DOHH2 (cell line): Measurements from ENCODE around the gene OR10T2.

Source experiments
- H3F3A ChIP-seq: fragments of 200-600 bp; sonication (generic), shearing (Covaris generic); 2 replicates; pipeline ENCODE4 v1.6.0; 2016; ENCODE audit warnings: antibody characterized with exemption, mild to moderate bottlenecking; ENCODE audit not compliant: control insufficient read depth, insufficient read depth
- H3K27ac ChIP-seq: fragments of 200-600 bp; sonication (generic); 2 replicates; pipeline ENCODE4 v1.5.1; 2014; ENCODE audit warnings: low read depth, mild to moderate bottlenecking, low read length, moderate library complexity
- H3K27me3 ChIP-seq: fragments of 200-600 bp; sonication (generic); 2 replicates; pipeline ENCODE4 v1.6.1; 2014; ENCODE audit warnings: mild to moderate bottlenecking, low read length, mixed read lengths; ENCODE audit not compliant: control insufficient read depth
- H3K36me3 ChIP-seq: fragments of 200-600 bp; sonication (generic); 2 replicates; pipeline ENCODE4 v1.6.1; 2014; ENCODE audit warnings: mild to moderate bottlenecking, low read length, moderate library complexity, mixed read lengths; ENCODE audit not compliant: control insufficient read depth
- H3K4me1 ChIP-seq: fragments of 200-600 bp; sonication (generic); 2 replicates; pipeline ENCODE4 v1.6.1; 2014; ENCODE audit warnings: mild to moderate bottlenecking, low read length, mixed read lengths; ENCODE audit not compliant: control insufficient read depth
- H3K4me2 ChIP-seq: fragments of 200-600 bp; sonication (generic); 2 replicates; pipeline ENCODE4 v1.6.0; 2014; ENCODE audit warnings: mild to moderate bottlenecking, low read length, moderate library complexity
- H3K4me3 ChIP-seq: fragments of 200-600 bp; sonication (generic); 2 replicates; pipeline ENCODE4 v1.5.1; 2014; ENCODE audit warnings: mild to moderate bottlenecking, low read length, mixed read lengths
- H3K79me2 ChIP-seq: fragments of 200-600 bp; sonication (generic); 2 replicates; pipeline ENCODE4 v1.6.1; 2014; ENCODE audit warnings: mild to moderate bottlenecking, low read length, mixed read lengths; ENCODE audit not compliant: control insufficient read depth
- H3K9me2 ChIP-seq: fragments of 200-600 bp; sonication (generic); replicated peaks from 2 replicates; pipeline ENCODE4 v1.6.1; 2014; ENCODE audit warnings: mild to moderate bottlenecking, low read length, mixed read lengths; ENCODE audit not compliant: control insufficient read depth
- H3K9me3 ChIP-seq: fragments of 200-600 bp; sonication (generic); 2 replicates; pipeline ENCODE4 v1.6.1; 2014; ENCODE audit warnings: antibody characterized with exemption, low read length, mixed read lengths; ENCODE audit not compliant: control insufficient read depth, insufficient read depth
- H4K20me1 ChIP-seq: fragments of 200-600 bp; sonication (generic); 2 replicates; pipeline ENCODE4 v1.6.0; 2014; ENCODE audit warnings: low read depth, mild to moderate bottlenecking, antibody characterized with exemption, low read length, moderate library complexity; ENCODE audit not compliant: control insufficient read depth, insufficient read depth
- CTCF ChIP-seq: fragments of 200-600 bp; sonication (generic); IDR thresholded peaks from one replicate; pipeline ENCODE4 v1.5.1; 2014; ENCODE audit warnings: antibody characterized with exemption, mild to moderate bottlenecking, low read depth, low read length; ENCODE audit not compliant: poor library complexity, severe bottlenecking
- EZH2phosphoT487 ChIP-seq: fragments of 200-600 bp; sonication (generic); IDR thresholded peaks from 2 replicates; pipeline ENCODE4 v1.6.1; 2017; ENCODE audit warnings: borderline replicate concordance, mild to moderate bottlenecking, antibody characterized with exemption, low read length, moderate library complexity, mixed read lengths

The OR10T2 gene

GRCh38 chr1:158417586-158417985 is 18.3 kb upstream of the OR10T2 start:
- Histone ChIP-seq H3K27ac (no peak overlapping the region), H3K36me3 (no peaks in the 10 kb centered on the region), H3K79me2 (no peaks in the 10 kb centered on the region), H3K4me3 (no peak overlapping the region), H3K4me1 (no peaks in the 10 kb centered on the region), H3K4me2 (no peak overlapping the region), H3K27me3 (peaks cover 2% of the 10 kb centered on the region; the same call in 1 of the 2 replicates), H3K9me3 (no peaks in the 10 kb centered on the region), H3K9me2 (no peaks in the 10 kb centered on the region), H4K20me1 (no peaks in the 10 kb centered on the region), H3F3A (no peaks in the 10 kb centered on the region)
- TF ChIP-seq CTCF (no peak), EZH2phosphoT487 (no peak)

- H3K27me3 ChIP-seq = peaks cover 3% of the 10 kb centered on the region; the same call in 1 of the 2 replicates
Measured at GRCh38 chr1:158414651-158415345, 15.5 kb upstream of the OR10T2 start.

DNA sequence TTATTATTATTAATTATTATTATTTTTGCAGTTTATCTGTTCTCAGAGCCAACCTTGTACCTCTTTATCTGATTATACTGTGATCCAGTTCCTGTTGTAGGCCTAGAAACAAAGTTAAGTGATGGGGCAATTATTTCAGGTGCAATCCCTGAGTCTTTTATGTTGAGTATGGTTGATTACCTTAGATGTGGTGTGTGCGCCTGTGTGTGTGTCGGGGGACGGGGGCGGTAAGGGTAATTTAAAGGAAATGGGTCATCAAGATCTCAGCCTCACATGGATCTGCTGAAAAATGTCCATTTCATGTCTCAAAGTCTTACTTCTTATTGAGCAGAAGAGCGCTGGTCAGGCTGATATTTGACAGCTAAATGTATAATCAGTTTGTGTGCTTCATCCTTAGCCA is 7.8 kb upstream of the OR10T2 start:
- Histone ChIP-seq H3K27me3 (no peaks in the 10 kb centered on the region), H3K4me2 (no peak overlapping the region), H3K27ac (no peak overlapping the region), H3K4me3 (no peak overlapping the region), H3K79me2 (no peaks in the 10 kb centered on the region), H3K36me3 (no peaks in the 10 kb centered on the region), H3K9me2 (no peaks in the 10 kb centered on the region), H3F3A (no peaks in the 10 kb centered on the region), H3K9me3 (no peaks in the 10 kb centered on the region), H4K20me1 (no peaks in the 10 kb centered on the region), H3K4me1 (no peaks in the 10 kb centered on the region)
- TF ChIP-seq CTCF (no peak), EZH2phosphoT487 (no peak)

More at GRCh38 chr1:158414651-158415345, 15.5 kb upstream of the OR10T2 start:
- Histone ChIP-seq H3K9me2 (no peaks in the 10 kb centered on the region), H3K4me1 (no peaks in the 10 kb centered on the region), H3K4me2 (no peak overlapping the region), H3K27ac (no peak overlapping the region), H4K20me1 (no peaks in the 10 kb centered on the region), H3K36me3 (no peaks in the 10 kb centered on the region), H3K4me3 (no peak overlapping the region), H3F3A (no peaks in the 10 kb centered on the region), H3K79me2 (no peaks in the 10 kb centered on the region), H3K9me3 (no peaks in the 10 kb centered on the region)
- TF ChIP-seq EZH2phosphoT487 (no peak), CTCF (no peak)
